IMR-90 (cell line): Measurements from ENCODE around the gene MRS2. TPM values are rescaled to one million over a fixed set of nuclear protein-coding genes. Genes with fewer than 3 reads are reported as not detected.

ENCODE experiments used
- ATAC-seq: fragments of 200-7000 bp; cut with Tn5 transposase; 2 replicates; pipeline ENCODE4 v1.9.1; 2020; ENCODE audit warnings: low read depth, mild to moderate bottlenecking, moderate library complexity
- BruUV-seq: library from RNA; stranded (reverse); fragments of 400-500 nt; replicated peaks from 2 replicates; lab custom pipeline; 2021; lab: Mats Ljungman, UMichigan
- CTCF ChIA-PET: fragments of 300-600 bp; formaldehyde crosslinking; extraction: SDS; loops from one replicate; lab custom pipeline; 2021; ENCODE audit warnings: antibody characterized with exemption; lab: Yijun Ruan, JAX
- POLR2A ChIA-PET: fragments of 300-600 bp; sonication (Branson Sonifier 250); formaldehyde crosslinking; loops from one replicate; lab custom pipeline; 2022; ENCODE audit warnings: antibody characterized with exemption; ENCODE audit not compliant: unreplicated experiment; lab: Charles Lee
- DNase-seq: peaks from one replicate; pipeline ENCODE4 v3.0.0; 2013
- H2AFZ ChIP-seq: replicated peaks from 2 replicates; pipeline ENCODE3; 2013; ENCODE audit warnings: low read length, mild to moderate bottlenecking; ENCODE audit not compliant: poor library complexity
- H2AK5ac ChIP-seq: 2 replicates; pipeline ENCODE4 v1.6.1; 2013; ENCODE audit warnings: low read depth, low read length, inconsistent platforms
- H2AK9ac ChIP-seq: replicated peaks from 2 replicates; pipeline ENCODE3; 2013; ENCODE audit warnings: mild to moderate bottlenecking, low read depth, low read length, moderate library complexity; ENCODE audit not compliant: poor library complexity
- H2BK120ac ChIP-seq: 2 replicates; pipeline ENCODE4 v1.6.1; 2013; ENCODE audit warnings: low read depth, low read length, inconsistent platforms
- H2BK15ac ChIP-seq: 3 replicates; pipeline ENCODE4 v1.6.1; 2013; ENCODE audit warnings: low read depth, low read length, inconsistent platforms
- H2BK20ac ChIP-seq: 2 replicates; pipeline ENCODE4 v1.6.1; 2013; ENCODE audit warnings: low read depth, mild to moderate bottlenecking, inconsistent platforms, low read length, moderate library complexity
- H2BK5ac ChIP-seq: 2 replicates; pipeline ENCODE4 v1.6.1; 2013; ENCODE audit warnings: mild to moderate bottlenecking, low read depth, low read length, inconsistent platforms; ENCODE audit not compliant: poor library complexity, severe bottlenecking
- H3K14ac ChIP-seq: replicated peaks from 2 replicates; pipeline ENCODE4 v1.6.1; 2013; ENCODE audit warnings: low read depth, low read length, inconsistent platforms
- H3K18ac ChIP-seq: 2 replicates; pipeline ENCODE4 v1.6.1; 2013; ENCODE audit warnings: low read depth, low read length, control low read depth
- H3K23ac ChIP-seq: 2 replicates; pipeline ENCODE4 v1.6.1; 2013; ENCODE audit warnings: low read depth, low read length, inconsistent platforms
- H3K27ac ChIP-seq: 2 replicates; pipeline ENCODE4 v1.5.1; 2013; ENCODE audit warnings: mild to moderate bottlenecking, control low read depth, low read length; ENCODE audit not compliant: insufficient read depth
- H3K27me3 ChIP-seq: 2 replicates; pipeline ENCODE4 v1.6.1; 2013; ENCODE audit warnings: low read length; ENCODE audit not compliant: control insufficient read depth, insufficient read depth
- H3K36me3 ChIP-seq: 2 replicates; pipeline ENCODE4 v1.6.1; 2013; ENCODE audit warnings: low read length, mixed read lengths; ENCODE audit not compliant: control insufficient read depth, insufficient read depth
- H3K4ac ChIP-seq: 2 replicates; pipeline ENCODE4 v1.6.1; 2013; ENCODE audit warnings: low read depth, low read length, inconsistent platforms
- H3K4me1 ChIP-seq: 2 replicates; pipeline ENCODE4 v1.6.1; 2013; ENCODE audit warnings: low read length, mixed read lengths; ENCODE audit not compliant: control insufficient read depth, insufficient read depth
- H3K4me2 ChIP-seq: 2 replicates; pipeline ENCODE4 v1.6.1; 2013; ENCODE audit warnings: low read depth, mild to moderate bottlenecking, control low read depth, low read length, moderate library complexity
- H3K4me3 ChIP-seq: 2 replicates; pipeline ENCODE4 v1.5.1; 2013; ENCODE audit warnings: low read depth, mild to moderate bottlenecking, control low read depth, low read length, moderate library complexity; ENCODE audit not compliant: insufficient read depth
- H3K56ac ChIP-seq: 2 replicates; pipeline ENCODE4 v1.6.1; 2013; ENCODE audit warnings: low read length, inconsistent platforms; ENCODE audit not compliant: insufficient read depth; ENCODE audit errors: extremely low read depth
- H3K79me1 ChIP-seq, 2 experiments: 2 replicates each; pipeline ENCODE4 v1.6.1; 2013; ENCODE audit warnings: low read length in 2 of 2, inconsistent platforms in 1 of 2, low read depth in 1 of 2
- H3K9ac ChIP-seq: 2 replicates; pipeline ENCODE4 v1.6.1; 2013; ENCODE audit warnings: low read depth, low read length, control low read depth
- H3K9me1 ChIP-seq: 2 replicates; pipeline ENCODE4 v1.6.1; 2013; ENCODE audit warnings: low read length, inconsistent platforms; ENCODE audit not compliant: insufficient read depth
- H3K9me3 ChIP-seq: 2 replicates; pipeline ENCODE4 v1.6.1; 2013; ENCODE audit warnings: low read length; ENCODE audit not compliant: control insufficient read depth, insufficient read depth
- H4K20me1 ChIP-seq: 2 replicates; pipeline ENCODE4 v1.6.1; 2013; ENCODE audit warnings: low read length, inconsistent platforms; ENCODE audit not compliant: insufficient read depth
- H4K5ac ChIP-seq: 2 replicates; pipeline ENCODE4 v1.6.1; 2013; ENCODE audit warnings: mild to moderate bottlenecking, low read depth, low read length, control low read depth
- H4K8ac ChIP-seq, 2 experiments: 2 replicates each; pipeline ENCODE4 v1.6.1; 2013; ENCODE audit warnings: low read depth in 2 of 2, low read length in 2 of 2, control low read depth in 1 of 2, inconsistent platforms in 1 of 2
- H4K91ac ChIP-seq: 2 replicates; pipeline ENCODE4 v1.6.1; 2013; ENCODE audit warnings: low read depth, low read length, inconsistent platforms; ENCODE audit not compliant: insufficient read depth
- BHLHE40 ChIP-seq: fragments of 150-350 bp; IDR thresholded peaks from 2 replicates; pipeline ENCODE4 v1.6.1; 2016; ENCODE audit warnings: mild to moderate bottlenecking, low read depth, low read length
- CEBPB ChIP-seq: IDR thresholded peaks from 2 replicates; pipeline ENCODE4 v1.6.1; 2012; ENCODE audit warnings: low read depth, low read length, improper control_type of control experiment
- CHD1 ChIP-seq: IDR thresholded peaks from 2 replicates; pipeline ENCODE4 v1.6.1; 2012; ENCODE audit warnings: low read depth, low read length, improper control_type of control experiment
- FOS ChIP-seq: fragments of 150-350 bp; IDR thresholded peaks from 2 replicates; pipeline ENCODE4 v1.6.1; 2016; ENCODE audit warnings: low read depth, low read length
- MAFK ChIP-seq: IDR thresholded peaks from 2 replicates; pipeline ENCODE4 v1.6.1; 2012; ENCODE audit warnings: low read depth, low read length, improper control_type of control experiment
- MAZ ChIP-seq: IDR thresholded peaks from 2 replicates; pipeline ENCODE4 v1.6.1; 2012; ENCODE audit warnings: low read depth, mild to moderate bottlenecking, low read length, improper control_type of control experiment, moderate library complexity, borderline replicate concordance
- MXI1 ChIP-seq: IDR thresholded peaks from 2 replicates; pipeline ENCODE4 v1.6.1; 2012; ENCODE audit warnings: low read depth, mild to moderate bottlenecking, low read length, moderate library complexity, borderline replicate concordance
- NFE2L2 ChIP-seq: fragments of 150-350 bp; IDR thresholded peaks from 2 replicates; pipeline ENCODE4 v1.6.1; 2016; ENCODE audit warnings: low read depth, mild to moderate bottlenecking, low read length
- POLR2A ChIP-seq: IDR thresholded peaks from 2 replicates; pipeline ENCODE4 v1.6.1; 2012; ENCODE audit warnings: mild to moderate bottlenecking, low read depth, low read length
- RAD21 ChIP-seq: IDR thresholded peaks from 2 replicates; pipeline ENCODE4 v1.6.1; 2012; ENCODE audit warnings: low read length, improper control_type of control experiment
- RCOR1 ChIP-seq: IDR thresholded peaks from 2 replicates; pipeline ENCODE4 v1.6.1; 2012; ENCODE audit warnings: mild to moderate bottlenecking, low read length, improper control_type of control experiment; ENCODE audit not compliant: insufficient replicate concordance
- RFX5 ChIP-seq: IDR thresholded peaks from 2 replicates; pipeline ENCODE4 v1.8.0; 2012; ENCODE audit warnings: low read depth, mild to moderate bottlenecking, low read length, moderate library complexity
- SMC3 ChIP-seq: fragments of 150-350 bp; IDR thresholded peaks from 2 replicates; pipeline ENCODE4 v1.6.1; 2016; ENCODE audit warnings: low read depth, mild to moderate bottlenecking, antibody characterized with exemption, low read length, moderate library complexity
- WGBS, 2 experiments: methylation state at CpG; one replicate each; pipeline versions ENCODE4 v1.1.5 to v1.1.7; 2013; ENCODE audit warnings: missing lambda C conversion rate in 2 of 2; ENCODE audit not compliant: insufficient read length in 1 of 2; ENCODE audit errors: extremely low coverage in 2 of 2; 5-methylcytosine and 5-hydroxymethylcytosine counted together
- dilution Hi-C: fragments of 300-500 bp; cut with HindIII; formaldehyde crosslinking; loops from one replicate; pipeline ENCODE4 v1.14.3; 2018; ENCODE audit warnings: low sequenced_read_pairs; ENCODE audit not compliant: unreplicated experiment
- in situ Hi-C: fragments of 300-500 bp; cut with MboI; formaldehyde crosslinking; loops from 3 replicates; pipeline ENCODE4 v1.14.3; 2019; ENCODE audit warnings: low sequenced_read_pairs, inconsistent platforms, mixed read lengths
- intact Hi-C: fragments of 100-400 bp; cut with micrococcal nuclease; formaldehyde crosslinking; loops from 2 replicates; pipeline ENCODE4 v1.10.0; 2022
- polyA plus RNA-seq, 3 experiments: library from polyadenylated mRNA; depleted of rRNA; stranded (reverse); fragments of >200 nt; gene quantifications; 2 replicates each; pipeline ENCODE4 v1.2.3, GENCODE V29; 2012; ENCODE audit warnings: low replicate concordance in 1 of 3
- total RNA-seq: library from RNA; depleted of rRNA; stranded (reverse); fragments of >200 nt; gene quantifications from 2 replicates; pipeline ENCODE4 v1.2.3, GENCODE V29; 2012
- TF ChIP-seq, protein P1 (sequence below): fragments of 150-350 bp; IDR thresholded peaks from 2 replicates; pipeline ENCODE4 v1.6.1; 2016; ENCODE audit warnings: low read depth, mild to moderate bottlenecking, low read length, moderate library complexity, borderline replicate concordance
- TF ChIP-seq, protein P2 (sequence below): fragments of 150-350 bp; IDR thresholded peaks from 2 replicates; pipeline ENCODE4 v1.6.1; 2017; ENCODE audit warnings: mild to moderate bottlenecking, antibody characterized with exemption, low read length, low read depth
- TF ChIP-seq, protein P3 (sequence below): conservative IDR thresholded peaks from 2 replicates; pipeline ENCODE4 v1.5.1; 2012; ENCODE audit warnings: mild to moderate bottlenecking, low read depth, low read length, improper control_type of control experiment

Gene MRS2
- total and polyA plus RNA-seq, 2 of the 4 experiments (the other 2 are of a cell fraction): 8.8 to 11.1 TPM

DNA sequence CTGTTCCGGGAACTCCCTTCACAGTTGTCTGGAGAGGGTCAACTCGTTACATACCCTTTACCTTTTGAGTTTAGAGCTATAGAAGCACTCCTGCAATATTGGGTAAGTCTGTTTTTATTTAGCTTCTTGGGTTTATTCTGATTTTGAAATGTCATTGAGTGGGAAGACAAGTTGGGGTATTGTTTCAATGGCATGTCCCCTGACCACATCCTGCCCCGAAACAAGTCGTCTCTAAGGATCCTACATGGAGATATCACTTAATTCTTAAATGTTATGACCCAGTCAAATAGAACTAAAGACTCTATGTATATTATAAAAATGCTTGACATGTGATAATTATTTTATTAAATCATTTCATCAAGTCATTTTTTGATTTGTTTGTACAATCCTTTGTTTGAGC is 9.6 kb downstream of the MRS2 start:
- in situ Hi-C loops: no loop called here
- intact Hi-C loops: no loop called here
- Histone ChIP-seq H3K4me3 (no peak overlapping the region), H4K20me1 (no peaks in the 10 kb centered on the region), H2BK20ac (no peak overlapping the region), H3K4ac (no peak overlapping the region), H3K36me3 (peaks cover 28% of the 10 kb centered on the region), H4K8ac (no peak overlapping the region), H3K23ac (no peak overlapping the region), H2BK120ac (no peak overlapping the region), H3K79me1 (peaks cover 0 to 3% of the 10 kb centered on the region in 2 experiments; a peak in 2 of 4 replicates), H2AK9ac (no peak overlapping the region), H3K14ac (no peak overlapping the region), H3K4me2 (no peak overlapping the region), H4K91ac (no peak overlapping the region), H2AK5ac (no peak overlapping the region), H2BK5ac (no peak overlapping the region), H2BK15ac (no peak overlapping the region), H3K9ac (no peak overlapping the region), H3K9me3 (no peaks in the 10 kb centered on the region), H4K5ac (no peak overlapping the region), H3K27me3 (no peaks in the 10 kb centered on the region), H2AFZ (no peak overlapping the region), H3K27ac (no peak overlapping the region), H3K18ac (no peak overlapping the region), H3K9me1 (no peaks in the 10 kb centered on the region), H3K56ac (no peak overlapping the region), H3K4me1 (no peaks in the 10 kb centered on the region)
- TF ChIP-seq CEBPB (no peak), BHLHE40 (no peak), FOS (no peak), POLR2A (no peak), RAD21 (no peak), RCOR1 (no peak), CHD1 (no peak), SMC3 (no peak), NFE2L2 (no peak), MAZ (no peak), MAFK (no peak), RFX5 (no peak), MXI1 (no peak)
- TF ChIP-seq, protein P1, sequence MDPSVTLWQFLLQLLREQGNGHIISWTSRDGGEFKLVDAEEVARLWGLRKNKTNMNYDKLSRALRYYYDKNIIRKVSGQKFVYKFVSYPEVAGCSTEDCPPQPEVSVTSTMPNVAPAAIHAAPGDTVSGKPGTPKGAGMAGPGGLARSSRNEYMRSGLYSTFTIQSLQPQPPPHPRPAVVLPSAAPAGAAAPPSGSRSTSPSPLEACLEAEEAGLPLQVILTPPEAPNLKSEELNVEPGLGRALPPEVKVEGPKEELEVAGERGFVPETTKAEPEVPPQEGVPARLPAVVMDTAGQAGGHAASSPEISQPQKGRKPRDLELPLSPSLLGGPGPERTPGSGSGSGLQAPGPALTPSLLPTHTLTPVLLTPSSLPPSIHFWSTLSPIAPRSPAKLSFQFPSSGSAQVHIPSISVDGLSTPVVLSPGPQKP: no peak
- TF ChIP-seq, protein P2, sequence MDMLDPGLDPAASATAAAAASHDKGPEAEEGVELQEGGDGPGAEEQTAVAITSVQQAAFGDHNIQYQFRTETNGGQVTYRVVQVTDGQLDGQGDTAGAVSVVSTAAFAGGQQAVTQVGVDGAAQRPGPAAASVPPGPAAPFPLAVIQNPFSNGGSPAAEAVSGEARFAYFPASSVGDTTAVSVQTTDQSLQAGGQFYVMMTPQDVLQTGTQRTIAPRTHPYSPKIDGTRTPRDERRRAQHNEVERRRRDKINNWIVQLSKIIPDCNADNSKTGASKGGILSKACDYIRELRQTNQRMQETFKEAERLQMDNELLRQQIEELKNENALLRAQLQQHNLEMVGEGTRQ: no peak
- TF ChIP-seq, protein P3, sequence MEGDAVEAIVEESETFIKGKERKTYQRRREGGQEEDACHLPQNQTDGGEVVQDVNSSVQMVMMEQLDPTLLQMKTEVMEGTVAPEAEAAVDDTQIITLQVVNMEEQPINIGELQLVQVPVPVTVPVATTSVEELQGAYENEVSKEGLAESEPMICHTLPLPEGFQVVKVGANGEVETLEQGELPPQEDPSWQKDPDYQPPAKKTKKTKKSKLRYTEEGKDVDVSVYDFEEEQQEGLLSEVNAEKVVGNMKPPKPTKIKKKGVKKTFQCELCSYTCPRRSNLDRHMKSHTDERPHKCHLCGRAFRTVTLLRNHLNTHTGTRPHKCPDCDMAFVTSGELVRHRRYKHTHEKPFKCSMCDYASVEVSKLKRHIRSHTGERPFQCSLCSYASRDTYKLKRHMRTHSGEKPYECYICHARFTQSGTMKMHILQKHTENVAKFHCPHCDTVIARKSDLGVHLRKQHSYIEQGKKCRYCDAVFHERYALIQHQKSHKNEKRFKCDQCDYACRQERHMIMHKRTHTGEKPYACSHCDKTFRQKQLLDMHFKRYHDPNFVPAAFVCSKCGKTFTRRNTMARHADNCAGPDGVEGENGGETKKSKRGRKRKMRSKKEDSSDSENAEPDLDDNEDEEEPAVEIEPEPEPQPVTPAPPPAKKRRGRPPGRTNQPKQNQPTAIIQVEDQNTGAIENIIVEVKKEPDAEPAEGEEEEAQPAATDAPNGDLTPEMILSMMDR: no peak
- WGBS, 2 experiments: no CpG with 5 or more reads among the region's 4 CpGs
- BruUV-seq: no TSS peak
- POLR2A ChIA-PET: no interaction called here
- ATAC-seq (no peak), DNase-seq (no peak)
- dilution Hi-C loops: no loop called here
- CTCF ChIA-PET: no interaction called here
